C4-2B (cell line): Measurements from ENCODE around the gene COX7A2.

Source experiments
- H3K27ac ChIP-seq: fragments of 450-650 bp; 2 replicates; pipeline ENCODE4 v1.5.1; 2017
- ZFX ChIP-seq: fragments of 450-650 bp; IDR thresholded peaks from 2 replicates; pipeline ENCODE4 v1.6.1; 2017
- TF ChIP-seq, protein P1 (sequence below): fragments of 450-650 bp; conservative IDR thresholded peaks from 2 replicates; pipeline ENCODE4 v1.5.1; 2017; ENCODE audit warnings: mild to moderate bottlenecking

COX7A2 gene

DNA sequence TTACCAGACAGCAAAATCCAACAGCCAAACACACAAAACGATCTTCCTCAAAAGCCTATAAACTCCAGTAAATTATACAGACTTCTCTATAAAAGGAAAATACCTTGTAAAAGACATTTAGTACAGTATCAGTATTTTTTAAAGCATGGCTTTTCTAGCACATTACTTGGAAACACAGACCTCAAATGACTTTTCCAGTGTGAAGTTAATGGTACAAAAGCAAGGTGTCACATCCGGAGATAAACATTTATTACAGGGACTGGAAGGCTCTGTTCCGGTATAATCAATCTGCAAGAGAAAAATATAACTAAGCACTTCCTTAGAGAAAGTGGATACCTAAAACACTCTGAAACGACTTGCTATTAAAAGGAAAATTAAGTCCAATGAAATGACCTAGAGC lies 23.9 kb upstream of the COX7A2 start:
- TF ChIP-seq ZFX: no peak
- TF ChIP-seq, protein P1, sequence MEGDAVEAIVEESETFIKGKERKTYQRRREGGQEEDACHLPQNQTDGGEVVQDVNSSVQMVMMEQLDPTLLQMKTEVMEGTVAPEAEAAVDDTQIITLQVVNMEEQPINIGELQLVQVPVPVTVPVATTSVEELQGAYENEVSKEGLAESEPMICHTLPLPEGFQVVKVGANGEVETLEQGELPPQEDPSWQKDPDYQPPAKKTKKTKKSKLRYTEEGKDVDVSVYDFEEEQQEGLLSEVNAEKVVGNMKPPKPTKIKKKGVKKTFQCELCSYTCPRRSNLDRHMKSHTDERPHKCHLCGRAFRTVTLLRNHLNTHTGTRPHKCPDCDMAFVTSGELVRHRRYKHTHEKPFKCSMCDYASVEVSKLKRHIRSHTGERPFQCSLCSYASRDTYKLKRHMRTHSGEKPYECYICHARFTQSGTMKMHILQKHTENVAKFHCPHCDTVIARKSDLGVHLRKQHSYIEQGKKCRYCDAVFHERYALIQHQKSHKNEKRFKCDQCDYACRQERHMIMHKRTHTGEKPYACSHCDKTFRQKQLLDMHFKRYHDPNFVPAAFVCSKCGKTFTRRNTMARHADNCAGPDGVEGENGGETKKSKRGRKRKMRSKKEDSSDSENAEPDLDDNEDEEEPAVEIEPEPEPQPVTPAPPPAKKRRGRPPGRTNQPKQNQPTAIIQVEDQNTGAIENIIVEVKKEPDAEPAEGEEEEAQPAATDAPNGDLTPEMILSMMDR: no peak
- no peak overlapping the region for H3K27ac ChIP-seq

DNA sequence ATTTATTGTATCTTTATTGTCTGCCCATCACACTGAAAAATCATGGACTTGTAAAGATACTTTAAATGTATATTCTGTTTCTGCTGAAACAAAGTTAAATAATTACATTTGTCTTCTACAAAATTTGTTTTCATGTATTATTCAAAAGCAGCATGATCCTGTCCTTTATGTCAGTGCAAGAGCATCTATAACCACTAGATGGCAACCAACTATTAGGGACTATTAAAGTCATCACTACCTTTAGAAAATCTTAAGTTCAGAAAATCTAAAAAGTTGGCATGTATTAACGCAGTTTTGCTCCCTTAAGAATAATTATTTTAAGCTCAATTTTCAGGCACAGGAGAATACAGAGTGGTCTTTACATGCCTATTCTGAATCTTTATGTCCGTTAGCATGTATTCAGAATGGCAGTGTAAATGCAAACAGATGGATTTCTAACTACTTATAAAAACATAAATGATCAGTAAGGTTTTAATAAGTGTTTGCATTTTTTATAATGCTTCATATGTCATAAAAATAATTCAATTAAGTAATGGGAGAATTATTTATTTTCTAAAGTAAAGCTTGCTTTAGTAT lies 23.2 kb upstream of the COX7A2 start:
- no peak overlapping the region for H3K27ac ChIP-seq
- no peak for TF ChIP-seq ZFX
- TF ChIP-seq, protein P1: peak; percentile 88

DNA sequence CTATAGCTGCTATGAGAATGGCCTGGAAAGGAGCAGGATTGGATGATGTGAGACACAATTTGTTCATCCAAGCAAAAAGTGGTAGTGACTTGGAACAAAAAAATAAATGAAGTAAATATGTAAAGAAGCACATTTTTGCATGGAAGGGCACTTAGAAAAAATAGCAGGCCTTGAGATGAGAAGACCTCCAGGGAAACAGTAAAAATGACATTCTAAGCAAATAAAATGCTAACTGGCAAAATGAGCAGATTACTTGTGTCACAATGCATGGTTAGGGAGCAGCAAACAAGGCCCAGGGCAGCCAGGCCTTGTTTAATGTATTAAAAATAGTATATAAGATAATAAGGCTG lies 19.8 kb upstream of the COX7A2 start:
- H3K27ac ChIP-seq: no peak overlapping the region
- TF ChIP-seq ZFX: no peak
- TF ChIP-seq, protein P1: no peak

DNA sequence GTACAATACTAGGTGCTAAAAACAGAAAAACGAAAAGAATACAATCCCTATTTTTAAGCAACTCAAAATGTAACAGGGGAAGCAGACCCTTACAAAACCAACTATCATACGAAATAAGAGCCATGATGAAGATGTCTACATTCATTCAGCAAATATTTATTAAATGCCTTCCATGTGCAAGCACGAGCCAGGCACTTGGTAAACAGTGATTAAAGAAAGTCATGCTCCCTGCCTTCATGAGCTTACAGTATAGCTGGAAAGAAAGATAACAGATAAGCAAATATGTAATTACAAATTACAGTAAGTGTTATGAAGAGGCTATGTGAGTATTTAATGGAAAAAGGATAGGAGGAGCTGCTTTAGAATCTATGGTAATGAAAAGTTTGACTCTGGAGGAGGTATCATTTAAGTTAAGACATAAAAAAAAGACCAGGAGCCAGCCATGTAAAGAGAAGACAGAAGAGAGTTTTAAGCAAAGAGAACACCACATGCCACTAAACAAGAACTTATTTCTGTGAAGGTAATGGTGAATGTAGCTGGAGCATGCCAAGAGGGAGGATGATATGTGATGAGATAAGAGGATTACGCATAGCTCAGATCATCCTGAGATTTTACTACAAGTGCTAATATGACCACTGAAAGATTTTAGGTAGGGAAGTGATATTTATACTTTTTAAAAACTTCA lies 19.3 kb upstream of the COX7A2 start:
- no peak overlapping the region for H3K27ac ChIP-seq
- TF ChIP-seq ZFX: no peak
- TF ChIP-seq, protein P1: no peak

DNA sequence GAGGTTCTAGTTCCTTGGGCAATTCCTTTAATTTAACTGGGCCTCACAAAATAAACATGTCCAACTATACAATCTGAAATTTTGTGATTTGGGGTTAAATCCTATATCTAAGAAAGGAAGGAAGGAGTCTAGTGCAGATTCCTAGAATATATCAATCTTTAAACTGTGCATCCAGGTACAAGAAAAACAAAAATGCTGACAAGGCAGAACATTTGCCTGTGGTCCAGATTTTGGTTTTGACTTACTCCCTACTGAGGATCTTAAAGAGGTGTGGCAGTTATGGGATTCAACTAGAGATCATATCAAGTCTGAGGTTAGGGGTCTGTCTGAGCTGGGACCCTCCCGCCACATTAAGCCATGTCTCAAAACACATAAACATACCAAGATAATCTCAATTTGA lies 17.7 kb upstream of the COX7A2 start:
- no peak overlapping the region for H3K27ac ChIP-seq
- TF ChIP-seq, protein P1: no peak
- no peak for TF ChIP-seq ZFX

DNA sequence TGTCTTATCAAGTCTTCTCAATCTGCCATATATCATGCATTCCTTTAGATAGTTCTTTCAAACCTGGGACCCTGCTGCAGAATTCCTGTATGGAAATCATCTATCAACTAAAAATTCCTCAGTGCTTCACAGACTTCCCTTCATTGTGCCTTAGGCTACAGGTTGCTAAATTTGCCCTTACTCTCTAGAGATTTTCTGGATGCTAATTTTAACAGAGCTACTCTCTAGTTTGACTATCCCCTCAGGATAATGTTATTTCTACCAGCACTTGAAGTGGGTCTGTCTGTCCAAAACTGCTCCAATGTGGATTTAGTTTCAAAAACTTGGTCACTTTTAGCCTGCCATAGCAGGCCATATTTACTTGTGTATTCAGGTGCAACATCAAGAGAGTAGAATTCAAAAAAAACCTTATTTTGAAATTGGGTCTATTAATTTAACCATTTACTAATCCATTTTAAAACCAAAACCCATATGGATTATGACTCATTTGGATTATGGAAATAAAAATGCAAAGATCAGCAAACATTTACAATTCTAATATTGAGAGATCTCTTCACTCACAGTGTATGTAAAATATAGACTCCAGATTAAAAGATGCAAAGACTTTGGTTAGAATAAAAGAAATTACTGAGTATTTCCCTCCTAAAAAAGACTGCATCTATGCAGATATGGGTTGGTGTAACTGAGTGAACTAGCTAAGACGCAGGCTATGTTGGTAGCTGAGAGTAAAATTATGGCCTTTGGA lies 13.9 kb upstream of the COX7A2 start:
- H3K27ac ChIP-seq: no peak overlapping the region
- TF ChIP-seq, protein P1: no peak
- TF ChIP-seq ZFX: no peak

DNA sequence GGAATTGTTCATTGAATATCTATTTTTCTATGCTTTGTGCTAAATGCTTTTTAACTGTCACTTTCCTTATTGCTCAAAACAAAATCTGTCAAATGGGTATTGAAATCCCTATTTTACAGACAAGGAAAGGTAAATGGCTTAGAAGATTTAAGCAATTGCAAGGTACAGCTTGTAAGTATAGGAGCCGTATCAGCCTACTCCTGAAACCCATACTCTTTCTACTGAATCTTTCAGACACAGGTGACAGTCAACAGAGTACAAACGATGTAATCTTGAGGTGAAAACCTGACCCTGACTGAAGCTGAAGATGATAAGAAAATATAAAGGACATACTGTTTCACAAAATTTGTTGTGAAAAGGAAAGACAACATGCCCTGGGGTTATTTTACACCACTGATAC lies 7.0 kb upstream of the COX7A2 start:
- TF ChIP-seq ZFX: no peak
- TF ChIP-seq, protein P1: no peak
- no peak overlapping the region for H3K27ac ChIP-seq
